WTC11 (cell line): ENCODE data around the gene CD9. TPM values are rescaled to one million over a fixed set of nuclear protein-coding genes. Genes with fewer than 3 reads are reported as not detected.

ENCODE experiments used
- ATAC-seq: fragments of 200-7000 bp; cut with Tn5 transposase; 2 replicates; pipeline ENCODE4 v1.10.0; 2021; ENCODE audit warnings: mild to moderate bottlenecking, moderate library complexity
- CTCF ChIA-PET: fragments of 300-600 bp; sonication (Branson Sonifier 250); formaldehyde crosslinking; loops from one replicate; lab custom pipeline; 2021; ENCODE audit warnings: antibody characterized with exemption; lab: Charles Lee
- POLR2A ChIA-PET: fragments of 350-600 bp; sonication (Branson Sonifier 250); formaldehyde crosslinking; loops from one replicate; lab custom pipeline; 2021; ENCODE audit warnings: antibody characterized with exemption; lab: Charles Lee
- DNase-seq: peaks from one replicate; pipeline ENCODE4 v3.0.0; 2021; ENCODE audit warnings: low spot score
- H3K27ac Mint-ChIP-seq: 2 replicates; pipeline ENCODE4 v1.8.0; 2021; ENCODE audit warnings: mixed read lengths
- H3K27me3 Mint-ChIP-seq: 2 replicates; pipeline ENCODE4 v1.8.0; 2021; ENCODE audit warnings: low read depth, mild to moderate bottlenecking, moderate library complexity, mixed read lengths
- H3K36me3 Mint-ChIP-seq: 2 replicates; pipeline ENCODE4 v1.8.0; 2021; ENCODE audit warnings: mixed read lengths
- H3K4me1 Mint-ChIP-seq: 2 replicates; pipeline ENCODE4 v1.8.0; 2022; ENCODE audit warnings: mixed read lengths
- H3K4me3 Mint-ChIP-seq: 2 replicates; pipeline ENCODE4 v1.8.0; 2021; ENCODE audit warnings: mild to moderate bottlenecking, moderate library complexity, mixed read lengths
- H3K9me3 Mint-ChIP-seq: 2 replicates; pipeline ENCODE4 v1.8.0; 2021; ENCODE audit warnings: mixed read lengths
- ATF3 ChIP-seq: sonication (generic); formaldehyde crosslinking; conservative IDR thresholded peaks from 2 replicates; pipeline ENCODE4 v1.8.1; 2022; ENCODE audit warnings: mild to moderate bottlenecking, missing genetic modification reagents
- CBFB ChIP-seq: sonication (generic); formaldehyde crosslinking; IDR thresholded peaks from 2 replicates; pipeline ENCODE4 v1.8.1; 2022; ENCODE audit warnings: mild to moderate bottlenecking, low read depth, missing genetic modification reagents
- E2F1 ChIP-seq: sonication (generic); formaldehyde crosslinking; IDR thresholded peaks from 2 replicates; pipeline ENCODE4 v1.8.0; 2022; ENCODE audit warnings: mild to moderate bottlenecking, missing genetic modification reagents
- ELF4 ChIP-seq: sonication (generic); formaldehyde crosslinking; IDR thresholded peaks from 2 replicates; pipeline ENCODE4 v1.8.1; 2022; ENCODE audit warnings: low read depth, mild to moderate bottlenecking, moderate library complexity, missing genetic modification reagents
- ETV6 ChIP-seq: sonication (generic); formaldehyde crosslinking; IDR thresholded peaks from 2 replicates; pipeline ENCODE4 v1.8.1; 2022; ENCODE audit warnings: mild to moderate bottlenecking, missing genetic modification reagents
- FOXJ3 ChIP-seq: sonication (generic); formaldehyde crosslinking; IDR thresholded peaks from 2 replicates; pipeline ENCODE4 v1.9.0; 2021; ENCODE audit warnings: missing genetic modification reagents, mild to moderate bottlenecking, borderline replicate concordance
- GRHL2 ChIP-seq: fragments of 250-450 bp; sonication (Bioruptor Pico); IDR thresholded peaks from 2 replicates; pipeline ENCODE4 v1.8.0; 2022; ENCODE audit warnings: mild to moderate bottlenecking, moderate library complexity; ENCODE audit not compliant: insufficient replicate concordance, severe bottlenecking
- GTF2I ChIP-seq: fragments of 250-450 bp; sonication (Bioruptor Pico); conservative IDR thresholded peaks from 2 replicates; pipeline ENCODE4 v1.4.0; 2021; ENCODE audit warnings: mild to moderate bottlenecking
- HMGXB4 ChIP-seq: sonication (generic); formaldehyde crosslinking; IDR thresholded peaks from 2 replicates; pipeline ENCODE4 v1.8.1; 2023; ENCODE audit warnings: mild to moderate bottlenecking, moderate library complexity, missing genetic modification reagents
- JAZF1 ChIP-seq: fragments of 250-450 bp; sonication (Bioruptor Pico); IDR thresholded peaks from 2 replicates; pipeline ENCODE4 v1.9.0; 2021; ENCODE audit warnings: moderate library complexity, mild to moderate bottlenecking, inconsistent platforms
- MLX ChIP-seq: sonication (generic); formaldehyde crosslinking; IDR thresholded peaks from 2 replicates; pipeline ENCODE4 v1.8.1; 2023; ENCODE audit warnings: mild to moderate bottlenecking, missing genetic modification reagents, moderate library complexity
- MXD4 ChIP-seq: fragments of 250-450 bp; sonication (Bioruptor Pico); IDR thresholded peaks from 2 replicates; pipeline ENCODE4 v1.8.0; 2021; ENCODE audit warnings: mild to moderate bottlenecking, moderate library complexity, borderline replicate concordance
- NFATC4 ChIP-seq: fragments of 250-450 bp; sonication (Bioruptor Pico); IDR thresholded peaks from 2 replicates; pipeline ENCODE4 v1.9.0; 2021; ENCODE audit warnings: mild to moderate bottlenecking
- STAT6 ChIP-seq: sonication (generic); formaldehyde crosslinking; conservative IDR thresholded peaks from 2 replicates; pipeline ENCODE4 v1.8.1; 2023; ENCODE audit warnings: mild to moderate bottlenecking, low read depth, missing genetic modification reagents, moderate library complexity
- TEAD1 ChIP-seq: sonication (generic); formaldehyde crosslinking; IDR thresholded peaks from 2 replicates; pipeline ENCODE4 v1.8.0; 2022; ENCODE audit warnings: mild to moderate bottlenecking, missing genetic modification reagents
- USF1 ChIP-seq: sonication (generic); formaldehyde crosslinking; IDR thresholded peaks from 2 replicates; pipeline ENCODE4 v1.8.0; 2022; ENCODE audit warnings: mild to moderate bottlenecking, missing genetic modification reagents
- USF2 ChIP-seq: sonication (generic); formaldehyde crosslinking; IDR thresholded peaks from 2 replicates; pipeline ENCODE4 v1.8.1; 2023; ENCODE audit warnings: mild to moderate bottlenecking, missing genetic modification reagents, moderate library complexity
- ZMAT4 ChIP-seq: fragments of 250-450 bp; sonication (Bioruptor Pico); IDR thresholded peaks from 2 replicates; pipeline ENCODE4 v1.9.0; 2021; ENCODE audit warnings: mild to moderate bottlenecking
- ZNF219 ChIP-seq: sonication (generic); formaldehyde crosslinking; IDR thresholded peaks from 2 replicates; pipeline ENCODE4 v1.8.0; 2023; ENCODE audit warnings: missing genetic modification reagents, mild to moderate bottlenecking, borderline replicate concordance
- ZNF317 ChIP-seq: sonication (generic); formaldehyde crosslinking; IDR thresholded peaks from 2 replicates; pipeline ENCODE4 v1.8.1; 2023; ENCODE audit warnings: low read depth, mild to moderate bottlenecking, moderate library complexity, missing genetic modification reagents, borderline replicate concordance
- total RNA-seq: library from RNA; stranded (reverse); gene quantifications from 3 replicates; pipeline ENCODE4 v1.2.3, GENCODE V29; 2021

Gene CD9
- total RNA-seq, 1 experiment from 2014 or later: 260 TPM

- Mint-ChIP-seq H3K4me1 (peaks cover 96% of the 10 kb centered on the region), H3K9me3 (no peaks in the 10 kb centered on the region), H3K4me3 (no peak overlapping the region), H3K27ac (peak overlapping the region; percentile 100), H3K27me3 (no peaks in the 10 kb centered on the region), H3K36me3 (peaks cover 43% of the 10 kb centered on the region)
- TF ChIP-seq JAZF1: no peak
- ChIA-PET CTCF (interaction anchor here (1.0 to 5.4 kb wide), 3 partner anchors 16 to 73 kb away, joined by 3 to 70 read pairs (median 46); no protein-coding TSS in a partner anchor), POLR2A (no interaction called here)
- ATAC-seq (no peak), DNase-seq (no peak)
These were observed 11.9 kb downstream of the CD9 start for GRCh38 chr12:6212086-6212485.

GRCh38 chr12:6213969-6214368, 13.8 kb downstream of the CD9 start:
- H3K27me3 Mint-ChIP-seq: no peaks in the 10 kb centered on the region
- no peak for ATAC-seq
- CTCF ChIA-PET: interaction anchor here (0.6 to 5.4 kb wide), 12 partner anchors 9 to 341 kb away, joined by 3 to 70 read pairs (median 7); partner anchors contain the start of genes CD9 and IFFO1
- H3K36me3 Mint-ChIP-seq: peaks cover 49% of the 10 kb centered on the region
- H3K27ac Mint-ChIP-seq: peak overlapping the region; percentile 100
- DNase-seq: no peak
- no peak overlapping the region for H3K4me3 Mint-ChIP-seq
- peaks cover 99% of the 10 kb centered on the region for H3K4me1 Mint-ChIP-seq
- no peaks in the 10 kb centered on the region for H3K9me3 Mint-ChIP-seq
- POLR2A ChIA-PET: interaction anchor here (1.7 to 2.7 kb wide), 3 partner anchors 9 to 18 kb away, joined by 6 to 25 read pairs (median 13); no protein-coding TSS in a partner anchor
- TF ChIP-seq ETV6 (no peak), USF1 (no peak), ATF3 (no peak), MXD4 (no peak), E2F1 (CRISPR knock-in tag) (no peak), STAT6 (no peak), USF2 (CRISPR knock-in tag) (no peak), GRHL2 (CRISPR knock-in tag) (no peak), GTF2I (CRISPR knock-in tag) (no peak), ZNF219 (CRISPR knock-in tag) (no peak), MLX (CRISPR knock-in tag) (no peak), ZNF317 (CRISPR knock-in tag) (no peak), NFATC4 (CRISPR knock-in tag) (no peak), CBFB (CRISPR knock-in tag) (no peak), FOXJ3 (CRISPR knock-in tag) (no peak), HMGXB4 (CRISPR knock-in tag) (no peak), ELF4 (no peak), TEAD1 (CRISPR knock-in tag) (no peak), ZMAT4 (CRISPR knock-in tag) (no peak)
